ENCODE results near the gene IL36A.

The IL36A gene

DNA sequence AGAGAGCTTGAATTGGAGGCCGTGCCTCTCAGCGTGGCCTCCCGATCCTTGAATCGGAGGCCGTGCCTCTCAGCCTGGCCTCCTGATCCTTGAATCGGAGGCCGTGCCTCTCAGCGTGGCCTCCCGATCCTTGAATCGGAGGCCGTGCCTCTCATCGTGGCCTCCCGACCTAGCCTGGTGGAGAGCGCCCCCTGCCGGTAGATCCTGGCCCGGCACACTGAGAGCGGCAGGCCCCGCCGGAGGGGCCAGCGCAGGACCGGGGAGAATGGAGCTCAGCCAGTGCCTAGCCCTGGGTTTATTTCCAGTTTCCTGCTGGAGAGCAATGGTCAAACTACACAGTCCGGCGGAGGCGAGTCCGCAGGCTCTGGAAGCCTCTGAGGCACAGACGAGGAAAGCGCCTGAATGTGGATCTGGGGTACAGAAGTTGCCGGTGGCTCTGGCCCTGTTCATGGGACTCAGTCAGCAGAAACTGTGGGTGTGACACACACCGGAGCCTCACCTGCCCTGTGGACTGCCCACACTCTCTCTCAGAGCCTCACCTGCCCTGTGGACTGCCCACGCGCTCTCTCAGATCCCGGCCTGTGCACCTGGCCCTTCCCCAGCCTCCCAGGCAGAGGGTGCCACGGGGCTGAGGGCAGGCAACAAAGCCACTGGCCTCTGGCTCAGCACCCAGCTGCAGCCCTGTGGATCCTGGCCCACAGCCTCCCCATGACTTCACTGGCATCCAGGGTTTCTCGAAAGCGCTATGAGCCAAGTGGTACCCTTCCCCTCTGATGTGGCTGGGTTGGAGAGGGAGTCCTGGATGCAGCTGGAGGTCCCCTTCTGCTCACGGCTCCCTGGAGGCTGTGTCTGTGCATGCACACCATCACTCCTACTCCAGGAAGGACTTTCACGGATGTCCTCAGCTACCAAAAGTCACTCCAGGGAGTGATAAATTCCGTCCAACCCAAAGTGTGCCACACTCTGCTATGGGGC, 45.9 kb downstream of the IL36A start:
- no peak for DNase-seq (ENCODE audit: low read depth)

DNA sequence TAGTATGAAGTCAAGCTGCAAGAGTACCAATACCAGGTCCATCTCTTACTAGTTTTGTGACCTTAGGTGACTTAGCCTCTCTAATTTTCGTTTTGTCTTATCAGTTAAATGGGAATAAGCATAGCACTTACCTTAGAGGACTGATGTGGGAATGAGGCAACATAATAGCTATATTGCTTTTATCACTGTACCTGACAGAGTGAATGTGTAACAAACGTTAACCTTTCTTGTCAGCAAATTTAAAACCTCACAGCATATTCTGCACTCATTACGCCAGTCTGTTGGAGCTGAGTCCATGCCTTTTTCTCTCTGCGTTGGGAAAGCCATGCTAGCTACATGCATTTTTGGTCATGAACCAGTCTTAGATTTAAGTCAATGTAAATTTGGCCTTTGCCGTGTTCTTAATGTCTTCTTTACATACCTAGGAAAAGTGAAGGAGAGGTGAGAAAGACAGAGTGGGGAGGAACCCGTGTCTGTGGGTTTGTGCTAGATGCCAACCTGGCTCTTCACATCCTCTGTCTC, 47.2 kb downstream of the IL36A start, which contains the start of gene IL36B:
Gene IL36B (minus strand): TSS at position 472 of the 522 bp plus-strand sequence.
- no peak for DNase-seq (ENCODE audit: low read depth)

DNA sequence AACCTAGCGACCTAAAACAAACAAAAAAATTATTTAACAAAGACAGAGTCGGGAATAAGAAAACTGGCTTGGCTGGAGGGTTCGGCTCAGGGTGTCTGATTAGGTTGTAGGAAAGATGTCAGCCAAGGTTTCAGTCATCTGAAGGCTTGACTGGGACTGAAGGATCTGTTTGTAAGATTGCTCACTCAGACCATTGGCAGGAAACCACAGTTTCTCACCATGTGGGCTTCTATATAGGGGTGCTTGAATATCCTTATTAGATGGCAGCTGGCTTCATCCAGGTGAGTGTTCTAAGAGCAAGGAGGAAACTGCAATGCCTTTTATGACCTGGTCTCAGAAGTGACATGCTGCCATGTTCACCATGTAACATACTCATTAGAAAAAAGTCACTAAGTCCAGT, 48.4 kb downstream of the IL36A start:
- DNase-seq (ENCODE audit: low read depth), result no peak

DNA sequence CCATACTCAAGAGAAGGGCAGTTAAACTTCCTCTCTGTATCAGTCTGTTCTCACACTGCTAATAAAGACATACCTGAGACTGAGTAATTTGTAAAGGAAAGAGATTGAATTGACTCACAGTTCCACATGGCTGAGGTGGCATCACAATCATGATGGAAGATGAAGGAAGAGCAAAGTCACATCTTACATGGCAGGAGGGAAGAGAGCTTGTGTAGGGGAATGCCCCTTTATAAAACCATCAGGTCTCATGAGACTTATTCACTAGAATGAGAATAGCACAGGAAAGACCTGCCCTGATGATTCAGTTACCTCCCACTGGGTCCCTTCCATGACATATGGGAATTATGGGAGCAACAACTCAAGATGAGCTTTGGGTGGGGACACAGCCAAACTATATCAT, 48.8 kb downstream of the IL36A start:
- no peak for DNase-seq (ENCODE audit: low read depth)

DNA sequence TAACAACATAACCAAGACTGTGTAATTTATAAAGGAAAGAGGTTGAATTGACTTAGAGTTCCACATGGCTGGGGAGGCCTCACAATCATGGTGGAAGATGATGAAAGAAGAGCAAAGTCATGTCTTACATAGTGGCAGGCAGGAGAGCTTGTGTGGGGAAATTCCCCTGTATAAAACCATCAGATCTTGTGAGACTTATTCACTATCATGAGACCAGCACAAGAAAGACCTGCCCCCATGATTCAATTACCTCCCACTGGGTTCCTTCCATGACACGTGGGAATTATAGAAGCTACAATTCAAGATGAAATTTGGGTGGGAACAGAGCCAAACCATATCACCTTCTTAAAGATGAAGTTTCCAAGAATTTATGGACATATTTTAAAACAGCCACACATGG, 51.3 kb downstream of the IL36A start:
- no peak for DNase-seq (ENCODE audit: low read depth)

DNA sequence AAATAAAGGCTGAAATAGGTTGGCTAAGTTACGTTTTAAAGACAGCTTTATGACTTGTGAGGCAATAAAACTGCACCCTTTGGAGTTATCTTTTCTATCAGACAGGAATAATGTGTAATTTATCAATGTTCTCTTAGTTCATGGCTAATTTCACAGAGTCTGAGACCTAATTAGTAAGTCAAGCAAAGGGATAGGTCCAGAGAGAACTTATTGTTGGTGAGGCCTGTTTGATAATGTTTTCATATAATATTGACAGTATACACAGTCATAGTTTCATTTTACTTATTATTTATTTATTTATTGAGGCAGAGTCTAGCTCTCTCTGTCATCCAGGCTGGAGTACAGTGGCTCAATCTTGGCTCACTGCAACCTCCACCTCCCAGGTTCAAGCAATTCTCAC, 51.9 kb downstream of the IL36A start:
- no peak for DNase-seq (ENCODE audit: low read depth)
